Upper lobe of right lung (tissue), 1 donor: Measurements from ENCODE around the gene KLRC3. TPM values are rescaled to one million over a fixed set of nuclear protein-coding genes. Genes with fewer than 3 reads are reported as not detected.
"Not testable (repeated sequence)": the region's sequence is repeated elsewhere in the genome, so short reads cannot be mapped to it uniquely, and the experiment has no call there.

Experiments
- ATAC-seq: fragments of 200-7000 bp; cut with Tn5 transposase; one replicate; pipeline ENCODE4 v1.9.1; 2020; ENCODE audit warnings: mild to moderate bottlenecking, moderate library complexity
- DNase-seq: peaks from one replicate; pipeline ENCODE4 v3.0.0-alpha.2; 2020
- H3K27ac ChIP-seq: fragments of 200-600 bp; one replicate; pipeline ENCODE4 v1.8.0; 2022
- H3K27me3 ChIP-seq: fragments of 200-600 bp; one replicate; pipeline ENCODE4 v1.8.0; 2022; ENCODE audit warnings: mild to moderate bottlenecking
- H3K36me3 ChIP-seq: fragments of 200-600 bp; one replicate; pipeline ENCODE4 v1.8.0; 2022
- H3K4me1 ChIP-seq: fragments of 200-600 bp; one replicate; pipeline ENCODE4 v1.8.0; 2022
- H3K4me3 ChIP-seq: fragments of 200-600 bp; one replicate; pipeline ENCODE4 v1.8.0; 2022; ENCODE audit warnings: mild to moderate bottlenecking
- H3K9me3 ChIP-seq: fragments of 200-600 bp; one replicate; pipeline ENCODE4 v1.8.0; 2022
- CTCF ChIP-seq: fragments of 200-600 bp; IDR thresholded peaks from one replicate; pipeline ENCODE4 v1.8.0; 2022; ENCODE audit warnings: antibody characterized with exemption
- intact Hi-C: fragments of 100-400 bp; cut with DNase I; formaldehyde crosslinking; loops from one replicate; pipeline ENCODE4 v1.11.0; 2022
- total RNA-seq: library from RNA; stranded (reverse); fragmentation: NEBNext Ultra II Directional; extraction: Animal tissue kit (Norgen Biotek cat#: 25700); gene quantifications from one replicate; pipeline ENCODE4 v1.2.1, GENCODE V29; 2021
- donor health status: DM: no; HTN: yes; CAD: no; lungs with severe emphysema.

The KLRC3 gene
- total RNA-seq, 1 donor from 2014 or later: not detected

- Histone ChIP-seq H3K9me3 (no peaks in the 10 kb centered on the region), H3K27me3 (no peaks in the 10 kb centered on the region), H3K27ac (no peak overlapping the region), H3K4me1 (peaks cover 16% of the 10 kb centered on the region), H3K36me3 (no peaks in the 10 kb centered on the region), H3K4me3 (no peak overlapping the region)
- DNase-seq: no peak
- TF ChIP-seq CTCF: no peak
- ATAC-seq: no peak
- intact Hi-C loops: no loop called here
These were observed 27.1 kb downstream of the KLRC3 start for GRCh38 chr12:10393291-10393690.

- H3K9me3 ChIP-seq: no peaks in the 10 kb centered on the region
- ATAC-seq: peak; percentile 90
- TF ChIP-seq CTCF: no peak
- no peak for DNase-seq
- H3K27me3 ChIP-seq: no peaks in the 10 kb centered on the region
- H3K4me3 ChIP-seq: no peak overlapping the region
- intact Hi-C loops: no loop called here
- no peaks in the 10 kb centered on the region for H3K36me3 ChIP-seq
- H3K4me1 ChIP-seq: peaks cover 16% of the 10 kb centered on the region
- no peak overlapping the region for H3K27ac ChIP-seq
These were observed 27.9 kb downstream of the KLRC3 start for GRCh38 chr12:10392394-10392930.

DNA sequence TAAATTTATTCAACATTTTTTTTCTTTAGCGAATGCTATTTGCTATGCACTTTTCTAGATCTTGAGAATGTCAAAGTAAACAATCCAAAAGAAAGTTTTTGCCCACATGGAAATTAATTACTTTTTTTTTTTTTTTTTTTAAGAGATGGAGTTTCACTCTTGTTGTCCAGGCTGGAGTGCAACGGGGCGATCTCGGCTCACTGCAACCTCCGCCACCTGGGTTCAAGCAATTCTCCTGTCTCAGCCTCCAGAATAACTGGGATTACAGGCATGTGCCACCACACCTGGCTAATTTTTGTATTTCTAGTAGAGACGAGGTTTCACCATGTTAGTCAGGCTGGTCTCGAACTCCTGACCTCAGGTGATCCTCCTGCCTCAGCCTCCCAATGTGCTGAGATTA, 29.4 kb downstream of the KLRC3 start:
- ATAC-seq, H3K36me3 ChIP-seq, H3K4me3 ChIP-seq, DNase-seq, H3K27me3 ChIP-seq, H3K27ac ChIP-seq, intact Hi-C loops, H3K9me3 ChIP-seq: not testable (repeated sequence)
- peaks cover 15% of the 10 kb centered on the region for H3K4me1 ChIP-seq

DNA sequence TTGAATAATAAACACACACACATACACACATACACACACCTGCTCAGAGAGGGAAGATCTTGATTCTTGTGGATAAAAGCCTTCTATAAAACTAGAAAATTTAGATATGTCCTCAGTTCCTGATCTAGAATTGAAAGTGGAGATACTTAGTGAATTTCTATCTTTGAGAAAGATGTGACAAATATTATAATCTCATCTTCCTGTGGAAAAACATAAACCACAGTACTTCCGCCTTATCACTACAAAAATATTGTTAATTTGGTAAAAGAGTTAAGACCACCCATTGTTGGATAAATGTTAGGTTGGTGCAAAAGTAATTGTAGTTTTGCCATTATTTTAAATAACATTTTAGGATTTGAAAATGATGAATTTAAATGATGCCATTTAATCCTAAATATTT, 30.5 kb downstream of the KLRC3 start, which contains the start of gene KLRK1:
TSS of gene KLRK1 (minus strand) at position 138 of the 400 bp plus-strand sequence. CDS start 1,231 bp downstream, outside the sequence.
- TF ChIP-seq CTCF: no peak
- ATAC-seq: no peak
- Histone ChIP-seq H3K9me3 (no peaks in the 10 kb centered on the region), H3K4me1 (peaks cover 9% of the 10 kb centered on the region), H3K4me3 (peak within 1 kb of the TSS; percentile 8), H3K27ac (peak within 1 kb of the TSS; percentile 9), H3K36me3 (no peaks in the 10 kb centered on the region), H3K27me3 (no peaks in the 10 kb centered on the region)
- DNase-seq: no peak
- intact Hi-C loops: no loop called here

- TF ChIP-seq CTCF: no peak
These were observed 31.6 kb downstream of the KLRC3 start for GRCh38 chr12:10388624-10389413.

DNA sequence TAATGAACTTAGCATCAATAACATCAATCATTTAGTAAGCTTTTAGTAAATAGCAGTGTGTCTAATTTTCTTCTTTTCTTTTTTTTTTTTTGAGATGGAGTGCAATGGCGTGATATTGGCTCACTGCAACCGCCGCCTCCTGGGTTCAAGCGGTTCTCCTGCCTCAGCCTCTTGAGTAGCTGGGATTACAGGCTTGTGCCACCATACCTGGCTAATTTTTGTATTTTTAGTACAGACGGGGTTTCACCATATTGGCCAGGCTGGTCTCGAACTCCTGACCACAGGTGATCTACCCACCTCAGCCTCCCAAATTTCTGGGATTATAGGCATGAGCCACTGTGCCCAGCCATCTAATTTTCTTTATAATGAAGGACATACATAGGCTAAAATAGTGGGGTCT, 32.9 kb downstream of the KLRC3 start:
- H3K9me3 ChIP-seq, ATAC-seq, H3K4me1 ChIP-seq, intact Hi-C loops, DNase-seq, H3K36me3 ChIP-seq, H3K27ac ChIP-seq, H3K27me3 ChIP-seq: not testable (repeated sequence)
- H3K4me3 ChIP-seq: peak overlapping the region; percentile 4

More at GRCh38 chr12:10388624-10389413, 31.6 kb downstream of the KLRC3 start:
- Histone ChIP-seq H3K4me1 (peaks cover 9% of the 10 kb centered on the region), H3K4me3 (peak overlapping the region; percentile 5), H3K27ac (peak overlapping the region; percentile 9), H3K9me3 (no peaks in the 10 kb centered on the region), H3K36me3 (no peaks in the 10 kb centered on the region), H3K27me3 (no peaks in the 10 kb centered on the region)
- intact Hi-C loops: no loop called here
- ATAC-seq (no peak), DNase-seq (no peak)
